Measurements from ENCODE around the gene TBL1X.
"Not testable (repeated sequence)": the region's sequence is repeated elsewhere in the genome, so short reads cannot be mapped to it uniquely, and the experiment has no call there.

The TBL1X gene

DNA sequence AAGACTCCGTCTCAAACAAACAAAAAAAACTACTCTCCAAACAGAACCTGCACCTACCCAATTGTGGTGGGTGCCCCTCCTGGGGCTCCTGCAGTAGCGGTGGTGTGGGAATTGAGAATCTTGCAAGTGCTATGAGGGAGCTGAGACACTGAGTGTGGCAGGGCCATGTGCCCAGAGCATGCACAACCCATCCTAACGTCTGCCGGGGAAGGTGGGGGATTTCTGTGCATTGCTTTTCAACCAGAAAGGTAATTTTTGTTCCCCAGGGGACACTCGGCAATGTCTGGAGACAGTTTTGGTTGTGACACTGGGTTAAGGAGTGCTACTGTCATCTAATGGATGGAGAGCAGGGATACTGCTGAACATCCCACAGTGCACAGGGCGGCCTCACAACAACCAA lies 35.7 kb downstream of the TBL1X start:
- no peak for DNase-seq

DNA sequence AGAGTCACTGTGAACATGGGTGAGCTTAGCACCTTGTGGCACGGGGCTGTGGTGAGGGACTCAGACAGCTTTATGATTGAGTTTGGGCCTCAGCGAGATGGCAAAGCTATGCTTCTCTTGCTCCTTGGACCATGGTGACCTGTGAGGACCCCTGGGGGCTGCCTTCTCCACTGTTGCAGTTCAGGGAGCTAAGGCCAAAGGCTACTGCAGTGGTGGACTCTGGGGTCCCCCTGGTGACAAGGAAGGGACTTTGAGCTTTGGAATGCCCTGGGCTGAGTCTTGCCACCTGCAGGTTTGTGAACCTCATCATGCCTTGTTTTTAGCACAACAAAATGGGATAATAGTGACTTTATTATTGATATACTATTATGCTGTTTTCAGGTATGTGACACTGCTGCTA lies 36.5 kb downstream of the TBL1X start:
- DNase-seq: no peak

DNA sequence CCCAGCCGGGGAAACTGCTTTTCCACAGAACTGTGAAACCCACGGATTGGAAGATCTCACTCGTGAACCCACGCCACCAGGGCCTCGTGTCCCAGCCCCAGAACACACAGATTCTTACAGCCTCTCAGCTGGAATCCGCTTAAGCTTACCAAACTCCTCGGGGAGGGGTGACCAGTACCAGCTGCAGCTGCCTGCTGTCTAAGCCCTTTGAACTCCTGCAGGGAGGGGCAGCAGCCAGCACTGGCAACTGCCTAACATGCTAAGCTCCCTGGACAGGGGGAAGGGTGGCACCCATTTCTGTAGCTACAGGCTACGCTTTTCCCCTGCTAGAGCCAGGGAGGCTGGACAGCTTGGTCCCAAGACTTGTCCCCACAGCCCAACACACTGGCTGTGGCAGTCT lies 38.4 kb downstream of the TBL1X start:
- DNase-seq: no peak

DNA sequence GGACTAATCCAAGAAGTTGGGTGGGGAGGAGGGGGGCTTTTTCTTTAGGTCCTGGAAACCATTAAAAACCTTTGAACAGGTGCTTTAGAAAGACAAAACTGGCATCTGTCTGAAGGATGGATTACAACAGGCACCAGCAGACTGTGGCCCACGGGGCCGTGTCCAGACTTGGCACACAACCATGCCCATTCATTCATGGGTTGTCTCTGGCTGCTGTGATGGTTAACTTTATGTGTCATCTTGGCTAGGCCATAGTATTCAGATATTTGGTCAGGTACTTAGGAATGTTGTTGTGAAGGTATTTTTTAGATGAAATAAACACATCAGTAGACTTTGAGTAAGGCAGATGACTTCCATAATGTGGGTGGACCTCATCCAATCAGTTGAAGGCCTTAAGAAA lies 45.5 kb downstream of the TBL1X start:
- no peak for DNase-seq

DNA sequence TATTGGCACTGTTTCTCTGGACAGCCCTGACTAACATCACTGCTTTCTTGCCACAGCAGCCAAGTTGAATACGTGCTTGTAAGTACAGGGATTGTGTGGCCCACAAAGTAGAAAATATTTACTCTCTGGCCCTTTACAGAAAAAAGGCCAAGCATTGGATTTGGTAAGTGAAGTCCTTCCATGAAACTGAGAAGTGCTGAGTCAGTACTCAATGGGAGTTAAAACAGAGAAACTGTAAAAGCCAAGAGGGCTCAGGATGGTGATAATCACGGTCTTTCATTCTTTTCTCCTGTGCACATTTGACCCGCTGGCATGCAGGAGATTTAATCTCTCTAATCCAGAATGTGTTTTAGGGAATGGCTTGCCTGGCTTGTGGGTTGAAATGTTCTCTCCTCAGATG lies 46.1 kb downstream of the TBL1X start:
- no peak for DNase-seq

DNA sequence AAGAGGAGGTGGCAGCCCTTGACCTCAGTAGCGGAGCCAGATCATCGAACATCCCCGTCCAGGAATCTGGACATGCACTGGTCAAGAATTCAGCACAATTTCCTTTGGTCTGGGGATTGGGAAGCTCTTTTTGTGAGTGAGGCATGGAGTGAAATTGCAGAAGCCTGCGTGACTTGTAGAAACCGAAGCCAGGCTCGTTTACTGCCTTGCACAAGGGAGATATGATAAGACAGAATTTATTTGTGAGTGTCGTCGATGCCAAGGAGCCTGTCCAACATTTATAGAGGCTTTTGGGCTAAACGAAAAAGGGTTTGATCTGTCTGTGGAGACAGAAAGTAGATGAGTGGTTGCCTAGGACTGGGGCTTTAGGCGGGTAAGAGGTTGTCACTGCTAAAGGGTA lies 50.6 kb downstream of the TBL1X start:
- no peak for DNase-seq

DNA sequence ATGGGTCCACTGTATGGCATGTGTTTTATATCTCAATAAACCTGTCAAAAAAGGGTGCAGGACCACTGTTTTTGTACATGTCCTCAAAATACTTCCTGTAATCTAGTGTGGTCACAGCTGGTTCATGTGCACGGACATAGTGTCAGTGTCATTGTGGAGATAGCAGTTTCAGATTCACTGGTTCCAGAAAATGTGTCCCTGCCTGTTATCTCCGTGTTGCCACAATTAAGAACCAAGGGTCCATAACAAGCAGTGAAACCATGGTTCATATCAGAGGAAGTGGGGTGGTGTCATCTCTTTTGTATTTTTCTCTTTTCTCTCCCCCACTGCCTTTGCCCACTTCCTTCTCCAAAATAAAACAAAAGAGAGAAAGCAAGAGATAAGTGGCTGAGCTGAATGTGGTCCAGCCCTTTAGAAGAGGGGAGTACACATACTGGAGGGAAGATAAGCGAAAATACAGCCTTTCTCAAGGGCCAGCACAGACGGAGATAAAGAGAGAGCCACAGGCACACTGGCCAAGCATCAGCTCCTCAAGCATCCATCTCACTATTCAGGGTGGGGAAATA lies 51.2 kb downstream of the TBL1X start:
- no peak for DNase-seq

DNA sequence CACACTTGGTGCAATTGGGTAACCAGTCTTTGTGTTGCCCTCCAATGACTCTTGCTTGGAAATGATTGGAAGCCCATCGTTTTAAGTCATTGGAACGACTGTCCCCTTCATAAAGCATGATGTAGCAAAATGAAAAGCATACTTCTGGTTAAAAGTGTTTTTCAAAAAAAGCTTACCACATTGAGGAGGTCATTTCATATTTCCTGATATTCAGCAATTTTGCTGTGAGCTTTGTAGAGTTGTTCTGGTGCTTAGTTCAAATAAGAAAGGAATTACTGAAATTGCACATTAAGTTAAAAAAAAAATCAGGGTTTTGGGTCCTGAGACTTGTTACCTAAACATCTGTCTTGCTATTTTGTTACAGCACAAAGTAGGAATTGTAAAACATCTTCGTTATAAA lies 51.8 kb downstream of the TBL1X start:
- DNase-seq: no peak

DNA sequence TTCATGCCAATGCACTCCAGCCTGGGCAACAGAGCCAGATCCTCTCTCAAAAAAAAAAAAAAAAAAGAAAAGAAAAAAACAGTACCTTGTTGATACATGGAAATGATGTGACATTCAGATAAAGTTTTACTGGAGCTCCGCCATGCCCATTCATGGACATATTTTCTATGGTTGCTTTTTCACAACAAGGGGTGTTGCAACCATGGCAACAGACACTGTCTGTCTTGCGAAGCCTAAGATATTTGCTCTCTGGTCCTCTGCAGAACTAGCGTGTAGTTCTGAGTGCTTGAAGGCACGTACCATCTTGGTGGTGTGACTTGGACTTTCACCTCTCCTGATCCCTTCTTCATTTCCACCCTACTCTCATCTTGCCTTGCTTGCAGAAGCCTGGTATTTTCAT lies 53.2 kb downstream of the TBL1X start:
- no peak for DNase-seq

DNA sequence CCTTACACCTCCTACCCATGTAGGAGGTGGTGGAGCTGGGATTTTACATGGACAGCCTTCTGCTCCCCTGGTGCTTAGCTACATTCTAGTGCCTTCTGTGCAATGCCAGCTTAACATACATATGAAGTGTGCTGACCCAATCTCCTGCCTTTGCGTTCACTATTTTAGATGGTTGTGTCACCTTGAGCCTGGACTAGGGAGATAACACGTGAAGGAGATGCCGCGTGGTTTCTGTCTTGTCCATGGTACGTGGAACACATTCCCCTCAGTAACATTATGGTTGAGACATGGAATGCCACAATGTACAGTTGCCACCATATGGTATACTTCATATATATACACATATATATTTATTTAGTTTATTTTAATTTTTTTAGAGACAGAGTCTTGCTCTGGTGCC lies 54.0 kb downstream of the TBL1X start:
- DNase-seq: no peak

DNA sequence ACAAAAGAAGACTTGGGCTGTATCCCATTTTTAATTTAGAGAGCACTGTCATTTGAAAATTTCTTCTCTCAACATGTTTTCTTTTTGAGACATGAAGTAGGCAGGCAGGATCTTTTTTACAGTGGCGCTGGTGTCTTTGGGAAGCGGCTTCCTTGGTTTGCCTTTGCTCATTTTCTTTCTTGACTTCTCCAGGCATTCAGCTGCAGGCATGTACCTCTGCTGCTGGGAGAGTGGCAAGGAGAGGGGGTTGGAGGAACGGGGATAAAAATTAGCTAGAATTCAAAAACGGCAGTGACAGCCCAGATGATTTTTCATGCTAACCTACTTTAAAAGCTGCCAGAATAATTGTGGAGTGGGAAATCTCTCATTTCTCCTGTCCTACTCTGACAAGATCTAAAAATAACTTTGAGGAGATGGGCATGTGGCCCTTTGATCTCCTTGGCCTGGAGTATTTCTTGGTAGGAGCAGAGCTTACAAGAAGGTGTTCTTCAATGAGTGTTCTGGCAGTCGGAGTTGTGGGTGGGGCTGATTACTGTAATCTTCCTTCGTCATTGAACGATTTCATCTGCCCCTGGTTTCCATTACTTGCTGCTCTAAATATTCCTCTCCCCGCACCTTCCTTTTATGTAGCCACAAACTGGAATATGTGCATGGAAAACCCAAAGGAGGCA lies 54.8 kb downstream of the TBL1X start:
- DNase-seq: no peak

DNA sequence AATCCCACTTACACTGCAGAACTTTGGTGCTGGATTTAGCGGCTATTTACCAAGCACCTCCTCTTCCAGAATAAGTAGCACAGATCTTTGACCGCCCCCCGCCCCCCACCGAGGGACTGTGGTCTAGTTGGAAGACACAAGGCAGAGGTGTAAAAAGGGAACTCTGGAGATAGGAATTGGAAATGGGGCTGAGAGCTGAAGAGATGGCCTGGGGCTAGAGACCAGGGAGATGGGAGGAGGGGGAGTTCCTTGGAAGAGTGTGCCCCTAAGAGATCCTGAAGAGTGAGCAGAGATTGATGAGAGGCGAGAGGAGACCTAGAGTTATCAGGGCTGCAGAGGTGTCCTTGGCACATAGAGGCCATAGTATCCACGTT lies 55.3 kb downstream of the TBL1X start:
- DNase-seq: no peak

DNA sequence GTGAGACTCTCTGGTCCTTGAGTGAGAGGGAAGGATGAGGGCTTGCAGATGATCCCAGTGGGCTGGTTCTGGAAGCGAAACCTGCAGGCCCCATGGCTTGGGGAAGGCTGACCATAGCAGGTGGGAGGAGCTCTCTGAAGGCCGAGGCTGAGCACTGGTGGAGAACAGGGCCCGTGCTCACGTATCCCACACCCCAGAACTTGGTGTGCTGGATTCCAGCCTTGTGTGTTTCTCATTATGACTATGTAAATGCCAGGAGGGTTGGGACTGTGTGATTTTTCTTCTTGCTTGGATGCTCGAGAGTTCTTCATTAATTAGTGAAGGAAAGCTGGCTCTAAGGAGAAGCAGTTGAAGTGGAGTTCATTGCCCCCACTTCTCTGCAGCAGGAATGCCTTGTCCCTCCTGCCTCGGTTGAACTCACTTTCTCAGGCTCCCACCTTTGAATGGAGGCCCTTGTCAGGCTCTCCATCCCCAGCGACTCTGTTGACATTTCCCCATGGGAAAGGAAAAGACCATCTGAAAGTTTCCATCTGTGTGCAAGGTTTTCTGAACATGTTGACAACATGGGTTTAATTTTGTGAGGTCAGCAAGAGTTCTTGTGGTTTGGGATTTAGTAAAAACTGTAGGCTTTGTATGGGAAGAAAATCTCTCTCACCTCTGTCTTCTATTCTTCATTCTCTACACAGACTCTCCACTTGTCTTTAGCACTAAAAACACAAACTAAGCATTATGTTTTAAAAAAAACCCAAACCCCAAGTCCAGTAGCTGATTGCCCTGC lies 57.7 kb downstream of the TBL1X start:
- no peak for DNase-seq

DNA sequence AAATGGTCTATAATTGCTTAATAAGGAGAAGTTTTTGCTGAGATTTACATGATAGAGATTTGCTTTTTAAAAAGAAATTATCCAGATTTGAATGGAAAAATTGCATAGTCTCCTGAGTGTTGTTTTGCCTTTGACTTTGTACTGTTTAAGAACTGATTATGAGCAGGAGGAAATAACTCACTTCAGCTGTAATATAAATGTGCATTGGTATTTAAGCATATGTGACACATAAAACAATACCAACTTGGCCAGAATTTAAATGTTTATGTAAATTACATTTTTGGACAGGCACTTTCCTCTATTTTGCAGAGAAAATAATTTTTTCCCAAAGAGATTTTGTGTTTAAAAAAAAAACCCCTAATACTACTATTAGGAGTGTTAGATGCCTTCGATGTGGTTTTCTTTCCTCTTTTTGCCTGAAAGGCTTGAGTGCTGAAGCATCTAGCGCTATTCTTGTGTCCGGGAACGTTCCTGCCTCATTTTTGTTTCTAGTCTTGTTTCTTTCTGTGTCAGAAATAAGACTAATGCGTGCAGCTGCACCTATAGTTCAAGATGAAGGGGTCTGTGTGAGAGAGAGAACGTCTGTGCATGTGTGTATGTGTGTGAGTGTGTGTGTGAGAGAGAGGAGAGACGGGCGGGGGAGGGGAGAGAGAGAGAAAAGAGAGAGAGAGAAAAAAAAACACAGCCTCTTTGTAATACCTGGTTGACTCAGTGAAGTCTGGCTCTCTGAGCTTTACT lies 60.8 kb downstream of the TBL1X start:
- no peak for DNase-seq

DNA sequence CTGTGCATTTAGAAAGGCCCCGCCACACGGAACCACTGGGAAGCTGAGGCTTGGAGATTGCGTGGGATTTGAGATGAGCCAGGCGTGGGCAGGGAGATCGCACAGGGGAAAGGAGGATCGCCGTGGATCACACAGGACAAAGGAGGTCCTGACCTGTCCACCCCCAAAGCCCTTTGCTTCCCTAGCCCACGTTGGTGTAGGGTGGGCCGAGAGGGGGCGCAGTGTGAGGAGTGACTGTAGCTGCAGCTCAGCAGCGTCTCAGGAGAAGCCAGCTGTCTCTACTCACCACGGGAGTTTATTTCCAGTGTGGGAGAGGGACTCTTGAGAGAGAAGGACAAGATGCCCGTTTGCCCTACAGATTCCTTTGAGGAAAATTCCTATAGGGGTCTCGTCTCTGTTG lies 62.1 kb downstream of the TBL1X start:
- no peak for DNase-seq

DNA sequence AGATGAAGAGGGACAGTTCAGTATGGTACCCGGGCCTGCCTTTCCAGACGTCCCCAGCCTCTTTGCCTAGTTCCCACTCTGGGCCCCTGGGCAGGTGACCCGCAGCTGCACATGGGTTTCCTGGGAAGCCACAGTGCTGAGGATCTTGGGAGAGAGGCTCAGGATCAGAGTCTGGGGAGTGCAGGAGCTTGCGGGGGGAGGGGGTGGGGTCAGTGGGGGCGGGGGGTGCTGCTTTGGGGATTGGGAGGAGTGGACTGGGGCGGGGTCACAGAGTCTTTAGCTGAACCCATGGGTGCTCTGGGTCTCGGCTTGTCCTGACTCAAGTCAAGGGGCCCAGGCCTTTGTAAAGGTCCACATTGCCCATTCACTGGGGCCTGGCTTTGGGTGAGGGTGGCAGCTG lies 63.6 kb downstream of the TBL1X start:
- DNase-seq: no peak

DNA sequence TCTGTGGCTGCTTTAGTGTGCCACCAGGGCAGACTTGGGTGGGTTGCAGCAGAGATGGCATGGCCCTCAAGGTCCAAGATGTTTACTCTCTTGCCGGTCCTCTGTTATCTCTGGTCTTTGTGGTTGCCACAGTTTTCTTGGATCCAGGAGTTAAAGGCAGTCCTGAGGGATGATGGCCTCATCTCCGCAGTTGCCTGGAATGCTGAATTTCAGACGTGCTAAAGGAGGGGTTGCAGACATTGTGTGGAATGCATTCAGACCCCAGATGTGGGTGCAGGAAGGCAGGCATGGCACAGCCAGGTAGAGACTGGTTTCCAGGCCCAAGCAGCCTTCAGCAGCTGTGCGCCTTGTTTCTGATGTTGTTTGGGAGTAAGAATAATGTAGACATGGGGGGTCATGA lies 64.4 kb downstream of the TBL1X start:
- no peak for DNase-seq

DNA sequence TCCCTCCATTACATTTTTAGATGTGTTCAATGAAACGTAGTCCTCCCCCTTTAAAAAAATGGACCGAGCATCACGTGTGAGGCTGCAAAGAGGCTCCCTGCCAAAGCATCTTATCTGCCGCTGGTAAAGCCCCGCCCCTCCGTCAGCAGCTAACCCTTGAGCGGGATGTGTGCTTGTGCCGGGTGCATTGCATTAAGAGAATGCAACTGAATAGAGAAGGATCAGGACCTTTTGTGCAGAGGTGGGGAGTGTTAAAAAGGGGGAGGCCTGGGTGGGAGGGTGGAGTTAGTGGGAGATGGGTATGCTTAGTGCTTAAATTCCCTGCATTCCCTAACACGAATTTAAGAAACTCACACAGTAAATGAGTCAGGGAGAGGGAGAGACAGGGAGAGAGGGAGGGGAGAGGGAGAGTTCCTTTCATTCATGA lies 66.0 kb downstream of the TBL1X start:
- DNase-seq: peak; percentile 48 to 61

DNA sequence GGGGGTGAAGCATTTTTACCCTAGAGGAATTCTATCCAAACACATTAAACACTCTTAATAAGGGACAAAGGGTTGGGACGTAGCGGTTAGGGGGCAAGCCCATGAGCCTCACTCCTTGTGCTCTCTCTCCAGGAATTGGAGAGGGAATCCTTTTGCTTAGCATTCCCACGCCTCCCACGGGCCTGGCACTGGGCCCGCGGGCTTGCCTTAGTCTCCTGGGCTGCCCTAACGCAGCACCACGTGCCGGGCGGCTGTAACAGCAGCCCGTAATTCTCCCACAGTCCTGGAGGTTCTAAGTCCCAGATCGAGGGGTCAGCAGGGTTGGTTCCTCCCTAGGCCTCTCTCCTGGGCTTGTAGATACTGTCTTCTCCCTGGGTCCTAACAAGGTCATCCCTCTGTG lies 67.5 kb downstream of the TBL1X start:
- no peak for DNase-seq

DNA sequence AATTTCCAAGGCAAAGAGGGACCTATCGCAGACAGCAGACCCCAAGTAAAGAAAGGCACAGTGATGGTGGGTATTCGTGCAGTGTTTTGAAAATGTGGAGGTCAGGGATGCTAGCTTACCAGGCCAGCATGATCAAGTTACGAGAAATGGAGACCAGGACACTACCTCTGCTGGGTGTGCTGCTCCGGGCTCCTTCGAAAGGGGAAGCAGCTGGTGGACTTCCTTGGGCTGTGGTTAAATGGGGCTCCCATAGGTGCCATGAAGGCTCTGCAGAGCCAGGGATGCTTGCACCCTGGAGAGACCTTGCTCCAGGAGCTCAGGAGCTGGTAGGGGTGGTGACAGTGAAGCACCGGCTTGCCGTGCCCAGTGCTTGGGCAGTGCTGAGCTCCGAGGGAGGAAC lies 68.8 kb downstream of the TBL1X start:
- no peak for DNase-seq

DNA sequence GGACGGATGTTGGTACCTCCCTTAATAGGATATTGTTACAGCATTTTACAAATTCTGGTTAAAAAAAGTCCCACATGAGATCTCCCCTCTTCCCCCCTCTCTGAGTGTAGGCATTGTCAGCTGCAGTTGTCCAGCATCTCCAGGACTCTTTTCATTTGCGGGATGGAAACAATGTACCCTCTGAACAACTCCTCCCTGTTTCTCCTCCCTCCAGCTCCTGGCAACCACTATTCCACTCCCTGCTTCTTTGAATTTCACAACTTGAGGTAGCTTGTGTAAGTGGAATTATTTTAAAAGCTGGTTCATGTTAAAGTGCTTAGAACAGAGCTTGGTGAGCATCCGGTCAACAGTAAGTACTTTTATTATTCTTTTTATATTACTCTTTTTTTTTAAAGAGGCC lies 69.8 kb downstream of the TBL1X start:
- no peak for DNase-seq

DNA sequence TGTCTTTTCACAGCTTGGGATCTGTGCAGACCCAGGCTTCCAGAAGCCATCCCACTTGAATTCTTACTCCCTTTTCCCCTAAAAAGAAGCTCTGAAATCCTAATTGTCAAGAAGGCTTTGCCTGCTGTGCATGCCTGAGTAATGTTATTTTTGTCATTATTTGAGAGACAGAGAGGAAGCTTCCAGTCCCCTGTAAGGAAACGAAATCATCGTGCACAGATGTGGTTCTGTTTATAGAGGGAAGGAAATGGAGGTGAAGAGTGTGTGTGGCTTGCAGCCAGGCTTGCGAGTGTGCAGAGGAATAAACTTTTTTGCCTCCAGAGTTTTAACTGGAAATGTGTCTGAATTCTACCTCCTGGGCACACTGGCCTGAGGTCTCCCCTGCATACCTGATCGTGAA lies 70.2 kb downstream of the TBL1X start:
- no peak for DNase-seq

DNA sequence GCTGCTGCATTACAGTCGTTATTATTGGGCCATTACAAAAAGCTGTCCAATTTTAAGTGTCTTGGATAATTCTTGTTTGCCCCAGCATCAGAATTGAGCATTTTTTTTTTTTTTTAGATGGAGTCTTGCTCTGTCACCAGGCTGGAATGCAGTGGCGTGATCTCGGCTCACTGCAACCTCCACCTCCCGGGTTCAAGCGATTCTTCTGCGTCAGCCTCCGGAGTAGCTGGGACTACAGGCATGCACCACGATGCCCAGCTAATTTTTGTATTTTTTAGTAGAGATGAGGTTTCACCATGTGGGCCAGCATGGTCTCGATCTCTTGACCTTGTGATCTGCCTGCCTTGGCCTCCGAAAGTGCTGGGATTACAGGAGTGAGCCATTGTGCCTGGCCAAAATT lies 71.3 kb downstream of the TBL1X start:
- DNase-seq: not testable (repeated sequence)

DNA sequence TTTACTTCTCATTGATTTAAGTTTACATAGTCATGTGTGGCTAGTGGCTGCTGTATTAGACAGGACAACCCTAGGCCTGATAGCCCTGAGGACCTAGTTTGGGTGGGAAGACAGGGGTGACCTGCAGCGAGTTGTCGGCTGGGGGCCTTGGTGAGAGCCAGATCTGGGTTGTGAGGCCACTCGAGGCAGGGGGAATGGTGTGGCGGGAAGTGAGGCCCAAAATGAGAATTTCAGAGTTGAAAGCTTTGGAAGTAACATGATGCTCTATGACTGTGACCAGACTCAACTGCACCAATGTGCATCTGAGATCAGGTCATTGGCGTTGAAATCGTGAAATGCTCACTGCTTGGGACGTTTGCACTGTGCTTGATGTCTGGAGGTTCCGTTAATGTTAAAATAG lies 72.9 kb downstream of the TBL1X start:
- no peak for DNase-seq
